ENCODE measurements around the gene PREB. TPM values are rescaled to one million over a fixed set of nuclear protein-coding genes. Genes with fewer than 3 reads are reported as not detected.

The PREB gene
- total RNA-seq, 2 experiments from 2014 or later: 60.0 to 65.3 TPM

DNA sequence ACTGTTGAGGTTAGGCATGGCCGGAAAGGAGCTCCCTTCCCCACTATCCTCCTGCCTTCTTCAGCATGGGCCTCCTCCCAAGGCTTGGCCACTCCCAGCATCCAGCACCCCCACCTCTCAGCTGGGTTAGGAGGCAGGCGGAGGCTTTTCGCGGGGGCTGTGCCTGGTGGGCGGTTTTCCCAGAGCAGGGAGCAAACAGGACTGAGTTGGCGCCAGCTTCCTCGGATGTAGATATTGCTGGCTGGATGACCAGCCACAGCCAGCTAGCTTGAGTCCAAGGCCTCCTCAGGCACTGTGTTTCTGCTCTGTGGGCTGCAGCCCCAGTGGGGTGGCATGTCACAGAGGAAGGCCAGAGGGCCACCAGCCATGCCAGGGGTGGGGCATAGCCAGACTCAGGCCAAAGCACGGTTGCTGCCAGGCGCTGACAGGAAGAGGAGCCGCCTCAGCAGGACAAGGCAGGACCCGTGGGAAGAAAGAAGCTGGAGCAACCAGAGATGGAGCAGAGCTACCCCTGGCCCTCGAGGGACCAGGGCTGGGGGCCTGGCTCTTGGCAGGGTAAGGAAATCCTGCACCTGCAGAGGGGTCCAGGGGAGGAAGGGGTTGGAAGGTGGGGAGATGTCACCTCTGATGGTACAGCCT lies 14.5 kb upstream of the PREB start, which contains the start of gene TCF23:
Gene TCF23, plus strand, starts transcription at position 204 of the 639 bp plus-strand sequence. Its CDS starts 130 bp downstream, at position 334.
- ChIA-PET POLR2A (no interaction called here), CTCF (interaction anchor here (0.6 to 1.8 kb wide), 5 partner anchors 10 to 305 kb away, joined by 3 to 5 read pairs (median 3); no protein-coding TSS in a partner anchor)
- H3K9me3 Mint-ChIP-seq: no peaks in the 10 kb centered on the region
- DNase-seq: no peak
- H3K27me3 Mint-ChIP-seq: peaks cover 6% of the 10 kb centered on the region
- H3K4me1 Mint-ChIP-seq: no peaks in the 10 kb centered on the region
- H3K36me3 Mint-ChIP-seq (ENCODE audit: low read depth): no peaks in the 10 kb centered on the region
- H3K27ac Mint-ChIP-seq: no peak within 1 kb of the TSS
- H3K4me3 Mint-ChIP-seq: no peak within 1 kb of the TSS

DNA sequence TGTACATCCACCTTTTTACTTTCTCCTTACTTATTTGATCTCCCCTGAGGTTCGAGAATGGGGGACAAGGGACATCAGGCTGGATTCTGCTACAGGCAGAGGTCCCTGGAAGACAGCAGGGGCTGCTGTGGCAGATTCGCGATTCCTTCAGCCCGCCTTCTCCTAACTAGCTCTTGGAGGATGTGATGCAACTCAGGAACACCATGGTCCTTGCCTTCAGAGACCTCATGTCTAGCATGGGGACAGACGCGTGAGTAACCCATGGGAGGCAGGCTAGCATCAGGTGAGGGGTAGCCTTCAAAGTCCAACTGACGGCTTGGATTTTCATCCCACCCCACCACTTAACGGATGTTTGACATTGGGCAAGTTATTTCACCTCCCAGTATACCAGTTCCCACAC lies 13.5 kb upstream of the PREB start:
- no peak for DNase-seq
- H3K9me3 Mint-ChIP-seq: peaks cover 2% of the 10 kb centered on the region
- ChIA-PET POLR2A (no interaction called here), CTCF (interaction anchor here (0.6 to 1.8 kb wide), 3 partner anchors 11 to 92 kb away, joined by 3 to 5 read pairs (median 4); no protein-coding TSS in a partner anchor)
- no peak overlapping the region for H3K4me3 Mint-ChIP-seq
- H3K4me1 Mint-ChIP-seq: no peaks in the 10 kb centered on the region
- no peak overlapping the region for H3K27ac Mint-ChIP-seq
- peaks cover 15% of the 10 kb centered on the region for H3K27me3 Mint-ChIP-seq
- no peaks in the 10 kb centered on the region for H3K36me3 Mint-ChIP-seq (ENCODE audit: low read depth)

DNA sequence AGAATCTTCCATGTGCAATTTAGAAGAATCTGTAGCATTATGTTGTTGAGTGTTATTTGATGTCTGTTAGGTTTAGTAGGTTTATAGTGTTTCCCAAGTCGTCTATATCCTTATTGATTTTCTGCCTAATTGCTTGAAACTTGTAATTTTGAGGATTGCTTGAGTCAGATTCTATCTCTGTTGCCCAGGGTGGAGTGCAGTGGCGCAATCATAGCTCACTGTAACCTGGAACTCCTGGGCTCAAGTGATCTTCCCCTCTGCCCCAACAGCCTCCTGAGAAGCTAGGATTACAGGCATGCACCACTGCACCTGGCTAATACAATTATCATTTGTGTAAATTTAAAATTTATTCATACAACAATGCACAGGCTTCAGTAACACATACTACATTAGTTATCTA lies 11.2 kb upstream of the PREB start:
- H3K4me1 Mint-ChIP-seq: no peaks in the 10 kb centered on the region
- H3K27ac Mint-ChIP-seq: no peak overlapping the region
- ChIA-PET POLR2A (no interaction called here), CTCF (interaction anchor here (1.5 kb wide), 2 partner anchors 12 to 134 kb away, joined by 4 read pairs; partner anchors contain the start of gene PREB)
- H3K36me3 Mint-ChIP-seq (ENCODE audit: low read depth): no peaks in the 10 kb centered on the region
- peaks cover 2% of the 10 kb centered on the region for H3K9me3 Mint-ChIP-seq
- H3K4me3 Mint-ChIP-seq: no peak overlapping the region
- peaks cover 21% of the 10 kb centered on the region for H3K27me3 Mint-ChIP-seq
- no peak for DNase-seq

DNA sequence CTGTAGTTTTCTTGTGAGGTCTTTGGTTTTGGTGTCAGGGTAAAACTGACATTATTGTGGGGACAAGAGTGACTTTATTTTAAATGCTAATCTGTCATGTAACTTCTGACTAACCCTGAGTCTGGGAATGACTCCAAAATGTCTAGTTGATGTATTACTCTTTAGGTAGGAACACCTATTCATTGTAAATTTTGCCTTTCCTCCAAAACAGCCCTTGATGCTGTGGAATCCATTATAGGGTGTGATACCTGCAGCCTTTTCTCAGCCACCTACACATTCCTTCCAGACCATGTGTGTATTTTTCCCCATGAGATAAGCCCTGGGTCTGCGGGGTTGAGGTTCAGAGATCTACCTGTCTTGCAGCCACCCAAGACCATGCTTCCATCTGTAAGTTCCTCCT lies 8.8 kb upstream of the PREB start:
- H3K27me3 Mint-ChIP-seq: peaks cover 21% of the 10 kb centered on the region
- no peaks in the 10 kb centered on the region for H3K4me1 Mint-ChIP-seq
- H3K36me3 Mint-ChIP-seq (ENCODE audit: low read depth): no peaks in the 10 kb centered on the region
- CTCF ChIA-PET: interaction anchor here (1.0 kb wide), 1 partner anchor 27 kb away, joined by 3 read pairs; no protein-coding TSS in a partner anchor
- H3K9me3 Mint-ChIP-seq: peaks cover 2% of the 10 kb centered on the region
- no peak overlapping the region for H3K27ac Mint-ChIP-seq
- no peak overlapping the region for H3K4me3 Mint-ChIP-seq
- POLR2A ChIA-PET: no interaction called here
- no peak for DNase-seq

- ChIA-PET CTCF (interaction anchor here (1.0 to 1.6 kb wide), 2 partner anchors 12 to 15 kb away, joined by 3 to 4 read pairs; partner anchors contain the start of gene ABHD1), POLR2A (no interaction called here)
- H3K4me3 Mint-ChIP-seq: no peak within 1 kb of the TSS
These were observed 4.9 kb upstream of the PREB start, which contains the start of gene PRR30 for GRCh38 chr2:27139310-27139709. TSS of gene PRR30 (minus strand) at chr2:27139410. CDS start at chr2:27138329, 1,081 bp downstream.

GRCh38 chr2:27138111-27138510 lies 3.7 kb upstream of the PREB start:
- ChIA-PET CTCF (interaction anchor here (1.6 kb wide), 1 partner anchor 13 kb away, joined by 3 read pairs; no protein-coding TSS in a partner anchor), POLR2A (no interaction called here)
- Mint-ChIP-seq H3K27ac (no peak overlapping the region), H3K27me3 (peaks cover 10% of the 10 kb centered on the region), H3K4me1 (peaks cover 20% of the 10 kb centered on the region), H3K9me3 (peaks cover 1% of the 10 kb centered on the region), H3K4me3 (no peak overlapping the region), H3K36me3 (ENCODE audit: low read depth) (peaks cover 2% of the 10 kb centered on the region)
- no peak for DNase-seq

More at GRCh38 chr2:27139310-27139709, 4.9 kb upstream of the PREB start, which contains the start of gene PRR30:
- peaks cover 2% of the 10 kb centered on the region for H3K9me3 Mint-ChIP-seq
- H3K27me3 Mint-ChIP-seq: peaks cover 19% of the 10 kb centered on the region
- no peaks in the 10 kb centered on the region for H3K36me3 Mint-ChIP-seq (ENCODE audit: low read depth)
- peaks cover 12% of the 10 kb centered on the region for H3K4me1 Mint-ChIP-seq
- no peak within 1 kb of the TSS for H3K27ac Mint-ChIP-seq
- DNase-seq: no peak

DNA sequence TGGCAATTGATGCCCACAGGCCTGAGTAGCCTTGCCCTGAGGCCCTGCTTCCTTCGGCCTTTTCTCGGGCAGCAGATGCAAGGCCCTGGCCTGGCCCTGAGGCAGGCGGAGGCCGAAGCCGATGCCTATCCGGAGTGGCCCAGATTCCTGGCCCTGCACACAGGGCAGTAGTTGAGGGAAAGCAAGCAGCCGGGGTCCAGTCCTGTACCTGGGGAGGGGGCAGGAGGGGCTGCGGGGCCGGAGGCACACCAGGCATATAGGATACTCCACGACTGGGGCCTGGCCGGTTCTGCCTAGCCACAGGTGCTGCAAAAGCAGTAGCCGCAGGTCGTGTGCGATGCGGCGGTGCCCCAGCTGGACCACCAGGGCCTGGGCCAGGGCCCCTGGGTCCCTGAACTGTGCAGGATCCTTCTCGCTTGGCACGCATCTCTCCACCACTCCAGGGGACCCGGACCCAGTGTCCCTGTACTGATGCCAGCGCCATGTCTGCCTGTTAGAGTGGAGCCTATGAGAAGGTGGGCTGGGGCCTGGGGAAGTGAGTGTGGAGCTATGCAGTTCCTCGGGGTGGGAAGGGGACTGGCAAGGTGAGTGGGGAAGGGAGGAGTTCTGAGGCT lies 3.0 kb upstream of the PREB start:
- CTCF ChIA-PET: no interaction called here
- no peaks in the 10 kb centered on the region for H3K9me3 Mint-ChIP-seq
- H3K36me3 Mint-ChIP-seq (ENCODE audit: low read depth): peaks cover 9% of the 10 kb centered on the region
- POLR2A ChIA-PET: no interaction called here
- H3K4me1 Mint-ChIP-seq: peaks cover 26% of the 10 kb centered on the region
- DNase-seq: no peak
- H3K27ac Mint-ChIP-seq: no peak overlapping the region
- no peak overlapping the region for H3K4me3 Mint-ChIP-seq
- H3K27me3 Mint-ChIP-seq: peaks cover 4% of the 10 kb centered on the region

DNA sequence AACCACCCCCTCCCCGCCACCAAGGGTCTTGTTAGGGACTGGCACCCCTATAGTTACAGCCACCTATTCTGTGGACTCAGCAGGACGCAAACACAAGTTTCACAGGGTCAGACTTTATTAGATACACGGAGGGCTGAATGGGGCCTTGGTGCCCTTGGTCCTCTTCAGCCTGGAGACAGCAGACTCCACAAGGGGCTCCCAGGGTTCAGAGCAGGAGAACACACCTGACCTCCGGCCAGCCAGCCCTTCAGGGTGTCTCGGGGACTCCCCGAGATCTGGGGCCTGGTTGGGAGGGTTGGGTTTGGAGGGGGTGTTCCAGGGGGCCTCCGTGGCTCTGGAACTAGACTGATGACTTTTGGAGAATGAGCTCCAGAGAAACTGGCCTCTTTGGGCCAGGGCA lies 2.3 kb upstream of the PREB start:
- CTCF ChIA-PET: no interaction called here
- POLR2A ChIA-PET: no interaction called here
- Mint-ChIP-seq H3K4me1 (peaks cover 28% of the 10 kb centered on the region), H3K36me3 (ENCODE audit: low read depth) (peaks cover 10% of the 10 kb centered on the region), H3K27ac (no peak overlapping the region), H3K4me3 (no peak overlapping the region), H3K27me3 (no peaks in the 10 kb centered on the region), H3K9me3 (no peaks in the 10 kb centered on the region)
- DNase-seq: no peak

- H3K4me3 Mint-ChIP-seq: peak overlapping the region; percentile 79
- ChIA-PET POLR2A (no interaction called here), CTCF (interaction anchor here (1.0 to 2.5 kb wide), 2 partner anchors 12 to 14 kb away, joined by 3 to 11 read pairs; partner anchors contain the start of gene ABHD1)
- no peaks in the 10 kb centered on the region for H3K27me3 Mint-ChIP-seq
- no peak for DNase-seq
- peak overlapping the region; percentile 94 for H3K27ac Mint-ChIP-seq
- peaks cover 29% of the 10 kb centered on the region for H3K4me1 Mint-ChIP-seq
- H3K36me3 Mint-ChIP-seq (ENCODE audit: low read depth): peaks cover 21% of the 10 kb centered on the region
- no peaks in the 10 kb centered on the region for H3K9me3 Mint-ChIP-seq
These were observed 1.1 kb upstream of the PREB start for GRCh38 chr2:27135478-27135955.

- Mint-ChIP-seq H3K4me1 (peaks cover 29% of the 10 kb centered on the region), H3K4me3 (peak overlapping the region; percentile 79), H3K27ac (peak overlapping the region; percentile 94), H3K9me3 (no peaks in the 10 kb centered on the region), H3K36me3 (ENCODE audit: low read depth) (peaks cover 27% of the 10 kb centered on the region), H3K27me3 (no peaks in the 10 kb centered on the region)
- no peak for DNase-seq
- ChIA-PET POLR2A (no interaction called here), CTCF (interaction anchor here (1.2 to 2.5 kb wide), 4 partner anchors 11 to 173 kb away, joined by 3 to 11 read pairs (median 4); partner anchors contain the start of gene ABHD1)
These were observed 493 bp upstream of the PREB start for GRCh38 chr2:27134781-27135477.

DNA sequence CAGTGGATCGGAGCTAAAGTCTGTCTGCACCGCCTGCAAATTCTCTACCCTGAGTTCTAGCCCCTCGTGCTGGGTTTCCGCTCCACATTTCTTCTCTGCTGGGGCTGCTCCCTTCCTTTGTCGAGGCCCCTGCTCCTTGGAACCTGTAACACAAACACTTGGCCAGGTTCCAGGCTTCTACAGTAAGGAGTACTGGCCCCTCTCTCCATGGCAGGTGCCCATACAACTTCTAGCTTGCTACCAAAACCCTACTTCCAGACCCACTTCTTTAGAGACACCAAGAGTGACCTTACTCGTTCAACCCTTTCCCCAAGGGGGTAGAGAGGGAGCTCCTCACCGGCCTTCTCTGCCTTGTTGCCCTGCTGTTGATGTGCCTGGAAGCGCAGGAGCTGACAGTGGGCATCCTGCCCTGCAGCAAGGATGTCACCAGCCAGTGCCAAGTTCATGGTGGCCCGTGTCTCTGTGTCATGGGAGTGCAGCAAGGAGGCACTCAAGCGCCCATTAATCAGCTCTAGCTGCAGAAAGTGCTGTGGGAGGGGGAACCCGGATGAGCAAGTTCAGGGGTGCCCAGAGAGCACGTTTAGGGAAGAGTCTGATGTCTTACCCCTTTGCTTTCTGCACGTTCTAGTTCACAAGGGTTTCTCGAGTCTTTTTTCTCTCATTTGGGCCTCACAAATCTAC lies 1.1 kb downstream of the PREB start:
- POLR2A ChIA-PET: interaction anchor here (1.2 kb wide), 1 partner anchor 78 kb away, joined by 3 read pairs; the partner anchor contains the start of genes ATRAID and SLC5A6
- CTCF ChIA-PET: interaction anchor here (0.6 to 2.5 kb wide), 11 partner anchors 9 to 1267 kb away, joined by 3 to 11 read pairs (median 4); partner anchors contain the start of gene ABHD1
- Mint-ChIP-seq H3K27ac (peak overlapping the region; percentile 94), H3K36me3 (ENCODE audit: low read depth) (peaks cover 32% of the 10 kb centered on the region), H3K27me3 (no peaks in the 10 kb centered on the region), H3K4me3 (peak overlapping the region; percentile 79), H3K9me3 (no peaks in the 10 kb centered on the region), H3K4me1 (peaks cover 29% of the 10 kb centered on the region)
- peak; percentile 35 for DNase-seq

DNA sequence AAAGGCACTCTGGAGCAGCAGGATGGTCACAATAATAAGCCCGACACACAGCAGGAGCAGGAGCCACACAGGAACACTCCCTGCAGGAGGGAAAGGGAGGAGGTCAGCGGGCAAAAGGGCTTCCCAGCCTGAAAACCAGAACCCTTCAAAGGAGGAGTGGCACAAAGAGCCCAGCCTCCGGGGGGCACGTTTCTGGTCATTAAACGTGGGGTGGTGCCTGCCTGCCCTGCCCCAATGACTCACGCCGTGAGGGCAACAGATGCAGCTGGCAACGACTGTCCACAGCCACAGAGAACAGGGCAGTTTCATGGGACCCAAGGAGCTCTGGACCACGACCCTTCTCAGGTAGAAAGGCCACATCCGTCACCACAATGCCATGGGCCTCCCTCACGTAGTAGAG lies 3.0 kb downstream of the PREB start:
- ChIA-PET POLR2A (no interaction called here), CTCF (interaction anchor here (1.1 to 1.2 kb wide), 3 partner anchors 12 to 178 kb away, joined by 3 to 5 read pairs (median 3); partner anchors contain the start of gene CGREF1)
- no peak for DNase-seq
- H3K27ac Mint-ChIP-seq: no peak overlapping the region
- no peak overlapping the region for H3K4me3 Mint-ChIP-seq
- no peaks in the 10 kb centered on the region for H3K9me3 Mint-ChIP-seq
- H3K36me3 Mint-ChIP-seq (ENCODE audit: low read depth): peaks cover 32% of the 10 kb centered on the region
- H3K27me3 Mint-ChIP-seq: no peaks in the 10 kb centered on the region
- peaks cover 29% of the 10 kb centered on the region for H3K4me1 Mint-ChIP-seq
